Right atrium auricular region (tissue), 2 donors: ENCODE results near the gene DHX30. TPM values are rescaled to one million over a fixed set of nuclear protein-coding genes. Genes with fewer than 3 reads are reported as not detected.
"Not testable (repeated sequence)": the region's sequence is repeated elsewhere in the genome, so short reads cannot be mapped to it uniquely, and the experiment has no call there.

Source experiments
- DNase-seq: peaks from one replicate; pipeline ENCODE4 v3.0.0-alpha.2; 2019; ENCODE audit warnings: low spot score
- H3K27ac ChIP-seq, 2 donors: fragments of 200-600 bp; sonication (generic); 1 replicate in 1 of 2; 2 replicates in 1 of 2; pipeline ENCODE4 v1.5.1; 2016 to 2019
- H3K27me3 ChIP-seq, 2 donors: fragments of 200-600 bp; sonication (generic); one replicate each; pipeline versions ENCODE4 v1.5.1 to v1.6.0; 2017 to 2019
- H3K36me3 ChIP-seq: fragments of 200-600 bp; sonication (generic); one replicate; pipeline ENCODE4 v1.5.1; 2016
- H3K4me1 ChIP-seq, 2 donors: fragments of 200-600 bp; sonication (generic); one replicate each; pipeline versions ENCODE4 v1.5.1 to v1.6.0; 2017 to 2019
- H3K4me3 ChIP-seq, 2 donors: fragments of 200-600 bp; sonication (generic); 1 replicate in 1 of 2; 2 replicates in 1 of 2; pipeline ENCODE4 v1.5.1; 2017 to 2019; ENCODE audit warnings: mild to moderate bottlenecking in 1 of 2, moderate library complexity in 1 of 2
- H3K9me3 ChIP-seq, 2 donors: fragments of 200-600 bp; sonication (generic); one replicate each; pipeline ENCODE4 v1.5.1; 2019
- total RNA-seq, 2 donors: library from RNA; depleted of rRNA; stranded (reverse); fragments of >200 nt; gene quantifications; one replicate each; pipeline ENCODE4 v1.1.0, GENCODE V29; 2016
- TF ChIP-seq, protein P1 (sequence below), 2 donors: fragments of 200-600 bp; sonication (generic); IDR thresholded peaks; one replicate each; pipeline ENCODE4 v1.5.1; 2019; ENCODE audit warnings: antibody characterized with exemption in 2 of 2

Gene DHX30
- total RNA-seq, 2 donors from 2014 or later: 47.9 to 57.6 TPM

- no peak for DNase-seq
- Histone ChIP-seq H3K27me3 (no peaks in the 10 kb centered on the region), H3K9me3 (no peaks in the 10 kb centered on the region), H3K4me3 (no peak overlapping the region), H3K27ac (peak overlapping the region in 1 of 2 donors; percentile 17), H3K4me1 (peaks cover 0 to 31% of the 10 kb centered on the region in 2 donors), H3K36me3 (peaks cover 61% of the 10 kb centered on the region)
- TF ChIP-seq, protein P1, sequence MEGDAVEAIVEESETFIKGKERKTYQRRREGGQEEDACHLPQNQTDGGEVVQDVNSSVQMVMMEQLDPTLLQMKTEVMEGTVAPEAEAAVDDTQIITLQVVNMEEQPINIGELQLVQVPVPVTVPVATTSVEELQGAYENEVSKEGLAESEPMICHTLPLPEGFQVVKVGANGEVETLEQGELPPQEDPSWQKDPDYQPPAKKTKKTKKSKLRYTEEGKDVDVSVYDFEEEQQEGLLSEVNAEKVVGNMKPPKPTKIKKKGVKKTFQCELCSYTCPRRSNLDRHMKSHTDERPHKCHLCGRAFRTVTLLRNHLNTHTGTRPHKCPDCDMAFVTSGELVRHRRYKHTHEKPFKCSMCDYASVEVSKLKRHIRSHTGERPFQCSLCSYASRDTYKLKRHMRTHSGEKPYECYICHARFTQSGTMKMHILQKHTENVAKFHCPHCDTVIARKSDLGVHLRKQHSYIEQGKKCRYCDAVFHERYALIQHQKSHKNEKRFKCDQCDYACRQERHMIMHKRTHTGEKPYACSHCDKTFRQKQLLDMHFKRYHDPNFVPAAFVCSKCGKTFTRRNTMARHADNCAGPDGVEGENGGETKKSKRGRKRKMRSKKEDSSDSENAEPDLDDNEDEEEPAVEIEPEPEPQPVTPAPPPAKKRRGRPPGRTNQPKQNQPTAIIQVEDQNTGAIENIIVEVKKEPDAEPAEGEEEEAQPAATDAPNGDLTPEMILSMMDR (IDR thresholded peaks at IDR 0.05): no peak
These were observed 72.0 kb downstream of the DHX30 start for GRCh38 chr3:47874913-47875312.

DNA sequence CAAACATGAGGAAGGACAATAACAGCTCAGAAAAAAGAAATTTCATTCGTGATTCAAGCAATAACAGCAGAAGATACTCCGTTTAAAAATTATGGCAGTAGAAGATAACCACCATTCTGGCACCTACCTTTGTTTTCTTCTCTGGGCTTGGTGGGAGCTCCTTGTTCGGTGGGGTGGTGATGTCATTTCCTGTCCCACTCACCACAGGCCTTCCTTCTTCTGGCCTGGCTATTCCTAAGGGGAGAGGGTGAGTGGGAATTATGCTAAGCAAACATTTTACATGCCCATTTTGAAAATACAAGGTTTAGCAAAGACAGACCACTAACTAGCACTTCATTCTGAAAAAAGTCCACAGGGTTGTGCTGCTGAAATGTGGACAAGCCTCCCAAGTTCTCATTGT, 74.4 kb downstream of the DHX30 start:
- H3K27ac ChIP-seq: peak overlapping the region in 1 of 2 donors; percentile 26
- H3K27me3 ChIP-seq: no peaks in the 10 kb centered on the region
- TF ChIP-seq, protein P1 (IDR thresholded peaks at IDR 0.05): no peak
- DNase-seq: no peak
- peaks cover 37% of the 10 kb centered on the region for H3K36me3 ChIP-seq
- H3K9me3 ChIP-seq: no peaks in the 10 kb centered on the region
- peaks cover 0 to 31% of the 10 kb centered on the region in 2 donors for H3K4me1 ChIP-seq
- H3K4me3 ChIP-seq: no peak overlapping the region

DNA sequence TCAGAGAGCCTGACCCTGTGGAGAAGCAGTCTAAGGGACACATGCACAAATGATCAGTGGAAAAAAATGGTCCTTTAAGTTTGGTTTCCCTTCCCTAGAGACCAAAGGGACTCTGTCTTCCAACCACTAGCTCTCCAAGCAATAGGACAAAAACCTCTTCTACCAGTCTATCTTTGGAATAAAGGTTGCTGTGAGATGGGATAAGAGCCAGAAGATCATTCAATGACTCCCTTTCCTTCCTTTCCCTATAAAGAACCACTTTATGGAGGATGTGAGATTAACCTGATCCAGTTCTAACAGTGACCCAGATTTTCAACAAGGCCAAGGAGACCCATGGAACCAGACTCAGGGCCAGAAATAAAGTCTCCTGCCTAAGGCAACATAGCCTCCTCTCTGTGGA, 74.8 kb downstream of the DHX30 start:
- H3K4me1 ChIP-seq: peaks cover 0 to 31% of the 10 kb centered on the region in 2 donors
- no peak overlapping the region for H3K4me3 ChIP-seq
- H3K27me3 ChIP-seq: no peaks in the 10 kb centered on the region
- TF ChIP-seq, protein P1 (IDR thresholded peaks at IDR 0.05): no peak
- peak overlapping the region in 1 of 2 donors; percentile 26 for H3K27ac ChIP-seq
- peaks cover 33% of the 10 kb centered on the region for H3K36me3 ChIP-seq
- no peak for DNase-seq
- no peaks in the 10 kb centered on the region for H3K9me3 ChIP-seq

GRCh38 chr3:47882338-47882737, 79.4 kb downstream of the DHX30 start:
- H3K27me3 ChIP-seq: no peaks in the 10 kb centered on the region
- no peak overlapping the region for H3K27ac ChIP-seq
- peaks cover 0 to 27% of the 10 kb centered on the region in 2 donors for H3K4me1 ChIP-seq
- no peak overlapping the region for H3K4me3 ChIP-seq
- TF ChIP-seq, protein P1 (IDR thresholded peaks at IDR 0.05): peak in 1 of 2 donors; percentile 26
- no peaks in the 10 kb centered on the region for H3K9me3 ChIP-seq
- H3K36me3 ChIP-seq: peaks cover 8% of the 10 kb centered on the region
- DNase-seq: no peak

DNA sequence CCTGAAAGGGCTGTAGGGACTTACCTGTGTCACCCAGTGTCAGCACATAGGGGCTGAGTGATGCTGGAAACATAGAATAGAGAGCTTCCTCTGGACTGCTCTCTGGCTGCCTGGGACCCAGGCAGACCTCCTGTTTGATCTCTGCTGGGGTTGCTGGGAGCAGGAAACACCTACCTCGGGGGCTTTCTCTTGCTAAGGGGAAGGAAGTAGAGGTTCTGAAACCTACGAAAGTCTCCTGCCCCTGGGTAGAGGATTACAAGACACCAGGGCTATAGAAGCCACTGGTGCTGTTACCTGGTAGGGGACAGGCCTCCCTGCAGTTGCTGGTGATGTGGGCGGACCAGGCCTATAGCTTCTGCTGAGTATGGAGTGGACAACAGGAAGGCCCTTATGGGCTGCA, 81.7 kb downstream of the DHX30 start:
- no peak for DNase-seq
- peaks cover 8% of the 10 kb centered on the region for H3K36me3 ChIP-seq
- TF ChIP-seq, protein P1 (IDR thresholded peaks at IDR 0.05): no peak
- no peak overlapping the region for H3K4me3 ChIP-seq
- H3K27ac ChIP-seq: no peak overlapping the region
- peaks cover 0 to 18% of the 10 kb centered on the region in 2 donors for H3K4me1 ChIP-seq
- H3K27me3 ChIP-seq: no peaks in the 10 kb centered on the region
- no peaks in the 10 kb centered on the region for H3K9me3 ChIP-seq

GRCh38 chr3:47885168-47885567, 82.2 kb downstream of the DHX30 start:
- H3K27me3 ChIP-seq: no peaks in the 10 kb centered on the region
- H3K36me3 ChIP-seq: peaks cover 8% of the 10 kb centered on the region
- DNase-seq: no peak
- H3K27ac ChIP-seq: no peak overlapping the region
- peaks cover 0 to 23% of the 10 kb centered on the region in 2 donors for H3K4me1 ChIP-seq
- no peak overlapping the region for H3K4me3 ChIP-seq
- H3K9me3 ChIP-seq: no peaks in the 10 kb centered on the region
- TF ChIP-seq, protein P1 (IDR thresholded peaks at IDR 0.05): no peak

GRCh38 chr3:47887991-47888390, 85.1 kb downstream of the DHX30 start:
- not testable (repeated sequence) for H3K27ac ChIP-seq, H3K4me3 ChIP-seq, H3K9me3 ChIP-seq, DNase-seq, H3K27me3 ChIP-seq
- H3K4me1 ChIP-seq: peaks cover 0 to 51% of the 10 kb centered on the region in 2 donors
- peaks cover 15% of the 10 kb centered on the region for H3K36me3 ChIP-seq
